Measurements from ENCODE around the gene LRFN2.

LRFN2 gene

DNA sequence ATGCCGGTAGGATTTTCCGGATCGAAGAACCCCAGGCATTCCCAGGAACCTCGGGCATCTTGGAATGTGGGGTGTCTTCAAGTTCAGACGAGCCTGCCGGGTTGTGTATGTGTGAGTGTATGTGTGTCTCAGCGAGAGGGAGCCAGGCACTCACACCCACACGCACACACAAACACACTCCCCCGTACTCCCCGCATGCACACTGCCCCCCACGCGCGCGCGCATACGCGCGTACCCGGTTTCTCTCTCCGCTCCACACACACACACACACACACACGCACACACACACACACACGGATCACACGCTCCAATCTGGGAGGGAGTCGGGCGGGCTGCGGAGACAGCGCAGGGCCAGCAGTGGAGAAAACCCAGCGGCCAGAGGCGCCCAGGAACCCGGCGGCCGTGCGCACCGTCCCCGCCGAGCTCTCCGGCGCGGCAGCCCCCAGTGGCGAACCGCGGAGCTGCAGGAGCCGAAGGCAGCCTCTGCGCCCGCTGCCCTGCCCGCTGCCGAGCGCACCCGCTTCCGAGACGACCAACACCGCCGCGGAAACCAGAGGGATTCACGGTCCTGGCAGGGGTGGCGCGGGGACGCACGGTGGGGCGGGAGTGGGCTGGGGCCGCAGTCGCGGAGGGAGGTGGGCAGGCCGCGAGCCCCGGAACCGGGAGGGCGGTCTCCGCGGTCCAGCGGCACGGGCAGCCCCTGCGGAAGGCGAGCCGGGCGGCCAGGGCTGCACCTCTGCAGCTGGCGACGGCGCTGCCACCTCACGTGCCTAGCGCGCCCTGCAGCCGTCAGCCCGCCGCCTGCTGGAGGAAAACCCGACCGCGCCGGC is at the start of gene LRFN2:
Gene LRFN2 (minus strand): TSS at position 125 of the 830 bp plus-strand sequence.
- peak; percentile 60 to 66 for DNase-seq (ENCODE audit: low read depth in 2 of 2)

GRCh38 chr6:40634429-40634828 is 47.3 kb upstream of the LRFN2 start:
- no peak for DNase-seq (ENCODE audit: low read depth in 2 of 2)

DNA sequence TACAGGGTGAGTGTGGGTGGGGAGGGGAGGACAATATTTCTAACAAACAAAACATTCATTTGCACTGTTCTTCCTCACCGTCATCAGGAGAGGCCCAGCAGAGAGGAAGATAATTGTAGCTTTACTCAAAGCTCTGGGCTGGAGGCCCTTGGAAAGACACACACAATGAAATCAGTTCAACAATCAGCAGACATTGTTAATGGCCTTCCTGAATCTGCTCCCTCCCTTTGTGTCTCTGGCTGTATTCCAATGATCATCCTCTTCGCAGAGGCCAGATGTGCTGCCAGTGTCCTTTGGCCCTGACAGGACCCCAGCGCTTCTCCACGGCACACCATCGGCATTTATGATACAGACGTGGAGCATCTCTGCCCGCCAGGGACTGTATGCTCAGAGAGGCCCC is 44.6 kb upstream of the LRFN2 start:
- no peak for DNase-seq (ENCODE audit: low read depth in 2 of 2)

- DNase-seq (ENCODE audit: low read depth in 2 of 2) = no peak
Measured at GRCh38 chr6:40630488-40630887, 43.3 kb upstream of the LRFN2 start.

GRCh38 chr6:40630051-40630450 is 42.9 kb upstream of the LRFN2 start:
- no peak for DNase-seq (ENCODE audit: low read depth in 2 of 2)

- no peak for DNase-seq (ENCODE audit: low read depth in 2 of 2)
Measured at GRCh38 chr6:40629463-40629862, 42.3 kb upstream of the LRFN2 start.

GRCh38 chr6:40627316-40627715 is 40.2 kb upstream of the LRFN2 start:
- DNase-seq (ENCODE audit: low read depth in 2 of 2) = no peak

GRCh38 chr6:40626886-40627285 is 39.7 kb upstream of the LRFN2 start:
- no peak for DNase-seq (ENCODE audit: low read depth in 2 of 2)

DNA sequence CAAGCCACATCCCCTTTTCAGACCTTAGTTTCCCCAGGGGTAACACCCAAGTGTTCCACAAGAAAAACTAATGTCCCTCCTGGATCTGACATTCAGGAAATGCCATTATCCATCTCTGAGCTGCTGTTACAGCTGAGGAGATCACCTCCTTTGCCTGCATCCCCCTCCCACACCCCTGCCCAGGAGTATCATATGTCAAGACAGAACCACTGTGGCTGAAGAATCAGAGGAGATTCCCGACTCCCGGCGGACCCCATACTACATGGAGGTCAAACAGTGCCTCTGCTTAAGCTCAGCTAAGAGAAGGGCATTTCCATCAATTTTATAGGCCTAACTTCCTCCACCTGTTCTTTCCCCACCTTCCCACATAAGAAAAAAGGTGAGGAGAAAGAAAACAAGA is 36.8 kb upstream of the LRFN2 start:
- DNase-seq (ENCODE audit: low read depth in 2 of 2) = no peak

- no peak for DNase-seq (ENCODE audit: low read depth in 2 of 2)
Measured at GRCh38 chr6:40623178-40623577, 36.0 kb upstream of the LRFN2 start.

DNA sequence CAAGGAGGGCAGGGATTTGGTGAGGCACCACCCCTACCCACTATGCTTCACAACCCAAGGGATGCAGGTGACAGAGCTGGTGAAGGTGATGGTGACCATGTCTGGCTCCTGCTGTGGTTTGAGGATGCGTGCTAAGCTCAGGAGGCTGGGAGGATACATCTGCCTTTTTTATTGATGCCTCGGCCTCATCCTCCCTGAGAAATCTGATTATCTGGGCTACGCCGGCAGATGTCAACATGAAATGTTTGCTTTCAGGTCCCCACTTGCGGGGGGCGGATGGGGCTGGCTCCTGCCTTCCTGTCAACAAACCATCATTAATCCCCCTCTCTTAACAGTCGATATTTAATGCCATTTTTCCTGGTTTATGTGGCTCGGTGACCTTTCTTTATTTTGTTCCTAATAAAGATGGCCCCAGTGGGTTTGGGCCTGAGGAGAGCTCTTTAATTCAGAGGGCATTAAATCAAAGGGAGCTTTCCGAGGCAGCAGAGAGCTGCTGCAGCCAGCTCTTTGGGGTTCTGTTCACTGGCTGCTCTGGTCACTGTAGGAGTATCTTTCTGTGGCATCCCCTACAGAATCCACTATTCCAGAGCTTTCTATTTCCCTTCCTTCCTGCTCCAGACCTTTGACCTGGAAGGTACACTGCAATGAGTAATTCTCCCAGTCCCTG is 33.5 kb upstream of the LRFN2 start:
- DNase-seq (ENCODE audit: low read depth in 2 of 2) = no peak

DNA sequence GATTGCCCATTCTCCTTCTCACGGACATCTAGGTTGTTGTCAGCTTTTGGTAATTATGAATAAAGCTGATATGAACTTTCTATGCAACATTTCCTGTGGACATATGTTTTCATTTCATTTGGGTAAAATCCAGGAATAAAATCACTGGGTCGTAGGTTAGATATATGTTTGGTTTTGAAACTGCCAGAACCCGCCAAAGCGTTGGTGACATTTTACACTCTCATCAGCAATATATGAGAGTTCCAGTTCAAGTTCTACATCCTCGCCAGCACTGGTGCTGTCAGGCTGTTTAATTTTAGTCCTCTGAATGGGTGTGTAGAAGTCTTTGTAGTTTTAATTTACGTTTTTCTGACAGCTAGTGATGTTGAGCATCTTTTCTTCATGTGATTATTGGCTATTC is 27.5 kb upstream of the LRFN2 start:
- DNase-seq (ENCODE audit: low read depth in 2 of 2) = no peak

DNA sequence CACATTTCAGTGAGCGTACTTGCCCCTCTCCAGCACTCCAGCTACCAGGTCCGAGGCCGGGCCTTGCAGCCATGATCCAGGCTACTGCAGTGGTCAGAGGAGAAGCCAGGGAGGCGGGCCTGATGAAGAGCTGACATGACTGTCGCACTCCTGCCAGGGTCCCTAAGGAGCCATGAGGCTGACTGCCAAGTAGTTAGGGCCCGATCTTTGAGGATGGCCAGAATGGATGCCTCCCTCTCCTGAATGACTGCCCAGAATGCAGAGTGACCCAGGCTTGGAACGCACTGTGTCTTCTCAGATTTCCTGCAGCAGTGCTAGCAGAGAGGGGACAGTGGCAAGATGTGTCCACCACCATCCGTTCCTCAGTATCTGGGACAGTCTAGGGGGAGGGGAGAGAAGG is 24.7 kb upstream of the LRFN2 start:
- DNase-seq (ENCODE audit: low read depth in 2 of 2) = no peak

DNA sequence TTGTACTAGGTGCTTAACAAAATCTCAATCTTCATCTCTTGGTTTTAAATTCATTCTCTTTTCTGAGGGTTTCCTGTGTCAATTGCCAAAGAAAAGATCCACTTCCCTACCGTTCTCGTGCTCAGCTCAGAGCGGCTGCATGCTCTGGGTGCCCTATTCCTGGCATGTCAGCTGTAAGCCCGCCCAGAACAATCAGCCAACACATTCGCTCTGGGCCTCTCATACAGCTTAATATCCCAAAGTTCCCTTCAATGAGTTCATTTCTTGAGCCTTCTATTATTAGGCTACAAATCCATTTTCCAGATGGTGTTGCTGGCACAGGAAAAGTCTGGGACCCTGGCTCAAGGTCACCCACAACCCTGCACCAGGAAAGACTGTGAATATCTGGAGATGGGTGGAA is 24.3 kb upstream of the LRFN2 start:
- DNase-seq (ENCODE audit: low read depth in 2 of 2) = no peak

- DNase-seq (ENCODE audit: low read depth in 2 of 2) = no peak
Measured at GRCh38 chr6:40610229-40610628, 23.1 kb upstream of the LRFN2 start.

DNA sequence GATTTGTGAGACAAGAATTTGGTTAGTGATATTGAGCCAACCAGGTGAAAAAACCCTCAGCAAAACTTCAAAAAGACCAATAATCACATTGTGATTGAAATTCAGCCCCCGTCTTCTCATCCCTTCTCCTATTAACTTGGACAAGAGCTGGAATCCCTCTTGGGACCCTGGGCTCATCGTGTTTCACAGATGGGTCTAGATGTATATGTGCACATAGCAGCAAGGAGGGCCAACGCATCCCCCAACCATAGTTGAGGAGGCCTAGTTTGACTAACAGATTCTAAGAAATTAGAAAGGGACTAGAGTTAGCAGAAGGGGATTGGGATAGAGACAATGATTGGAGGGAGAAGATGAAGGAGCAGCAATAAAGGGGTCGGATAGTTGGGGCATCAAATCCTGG is 19.8 kb upstream of the LRFN2 start:
- DNase-seq (ENCODE audit: low read depth in 2 of 2) = no peak

DNA sequence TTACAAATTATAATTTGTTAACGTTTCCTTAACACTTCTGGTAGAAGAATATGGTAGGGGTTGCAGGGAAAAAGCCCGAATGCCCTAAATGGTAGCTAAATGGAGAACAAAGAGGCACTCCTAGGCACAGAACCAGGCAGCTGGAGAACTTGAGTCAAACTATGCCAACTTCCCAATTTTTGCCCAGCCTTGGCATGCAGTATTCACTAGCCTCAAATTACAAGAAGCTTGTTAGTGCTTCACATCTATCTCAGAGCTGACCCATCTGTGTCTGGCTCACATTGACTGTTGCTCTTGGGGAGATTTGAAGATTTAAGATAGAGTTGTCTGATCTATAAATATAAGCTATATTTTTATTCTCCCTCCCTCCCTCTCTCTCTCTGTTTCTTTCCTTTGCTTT is 19.4 kb upstream of the LRFN2 start:
- DNase-seq (ENCODE audit: low read depth in 2 of 2) = no peak

DNA sequence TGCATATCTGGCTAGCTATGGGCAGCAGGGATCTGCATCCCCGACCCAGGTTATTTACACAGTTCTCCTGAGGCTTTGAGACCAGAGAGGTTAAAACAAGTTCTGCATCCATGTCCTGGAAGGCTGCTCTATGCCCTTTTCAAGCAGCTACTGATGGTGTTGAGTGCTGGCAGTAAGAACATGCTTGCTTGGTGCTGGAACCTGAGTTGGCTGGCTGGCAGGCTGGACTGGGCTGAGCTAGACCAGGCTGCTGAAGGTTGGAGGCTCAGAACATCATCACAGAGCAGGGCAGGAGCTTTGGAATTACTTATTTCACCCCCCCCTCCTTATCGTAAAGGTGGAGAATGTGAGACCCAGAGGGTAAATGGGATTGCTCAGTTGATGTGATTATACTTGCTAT is 16.9 kb upstream of the LRFN2 start:
- DNase-seq (ENCODE audit: low read depth in 2 of 2) = no peak

GRCh38 chr6:40599555-40599954 is 12.4 kb upstream of the LRFN2 start:
- DNase-seq (ENCODE audit: low read depth in 2 of 2) = no peak

DNA sequence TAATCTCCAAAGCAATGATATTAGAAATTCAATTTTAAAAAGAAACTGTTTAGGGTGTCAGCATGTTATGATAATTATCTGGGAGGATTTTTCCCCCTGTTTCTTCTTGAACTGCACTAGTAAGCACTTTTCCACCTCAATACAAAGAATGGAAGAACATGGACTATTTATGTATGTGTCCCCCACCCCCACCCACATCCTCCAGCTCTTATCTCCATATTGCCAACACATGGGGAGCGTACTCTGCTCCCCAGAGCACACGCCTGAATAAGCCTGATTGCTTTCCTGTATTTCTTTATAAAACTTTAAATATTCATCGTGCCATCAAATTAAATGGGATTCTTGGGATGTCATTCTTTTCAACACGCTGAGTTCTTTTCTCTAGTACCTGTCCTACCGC is 11.4 kb upstream of the LRFN2 start:
- no peak for DNase-seq (ENCODE audit: low read depth in 2 of 2)

- DNase-seq (ENCODE audit: low read depth in 2 of 2) = no peak
Measured at GRCh38 chr6:40597301-40597700, 10.1 kb upstream of the LRFN2 start.

DNA sequence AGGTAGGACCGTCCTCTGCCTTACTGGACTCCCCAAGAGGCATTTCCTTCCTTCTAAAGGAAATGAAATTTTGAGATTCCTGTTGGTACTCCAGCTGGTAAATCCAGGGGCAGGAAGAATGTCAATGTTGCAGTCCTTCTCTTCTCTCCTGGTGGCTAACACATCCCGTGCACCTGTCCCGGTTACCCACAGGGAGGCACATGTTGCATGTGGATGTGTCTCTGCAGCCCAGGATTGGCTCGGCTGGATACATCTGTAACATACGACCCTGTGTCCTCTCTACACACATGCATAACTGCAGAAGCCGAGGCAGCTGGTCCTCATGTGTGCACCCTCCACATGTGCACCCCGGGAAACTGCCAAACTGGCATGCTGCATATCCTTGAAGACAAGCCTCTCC is 1.3 kb upstream of the LRFN2 start:
- no peak for DNase-seq (ENCODE audit: low read depth in 2 of 2)

DNA sequence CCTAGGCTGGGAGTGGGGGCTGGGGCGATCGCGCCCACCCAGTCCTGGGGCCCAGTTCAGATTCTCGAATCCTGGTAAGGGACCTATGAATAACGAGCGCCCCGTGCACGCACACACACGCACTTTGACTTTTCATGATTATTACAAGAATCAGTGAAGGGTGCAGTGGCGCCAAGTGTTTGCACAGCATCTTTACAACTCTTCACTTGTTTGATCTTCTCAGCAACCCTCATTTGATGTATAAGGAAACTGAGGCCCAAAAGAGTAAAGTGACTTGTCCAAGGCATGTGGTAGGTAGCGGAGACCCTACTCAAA is 863 bp upstream of the LRFN2 start:
- DNase-seq (ENCODE audit: low read depth in 2 of 2) = no peak
